Astrocyte (in vitro differentiated cells and primary cell): ENCODE results near the gene AFF2. TPM values are rescaled to one million over a fixed set of nuclear protein-coding genes. Genes with fewer than 3 reads are reported as not detected.

Source experiments
- DNase-seq: peaks from one replicate; pipeline ENCODE4 v3.0.0-alpha.2; 2010; ENCODE audit warnings: low read depth
- FAIRE-seq: peaks from 2 replicates; lab custom pipeline; 2011; peaks lifted over from hg19 to GRCh38; lab: Jason Lieb, UNC
- H2AFZ ChIP-seq: 2 replicates; pipeline ENCODE4 v1.6.0; 2012; ENCODE audit warnings: low read depth, low read length, inconsistent platforms
- H3K27ac ChIP-seq: 2 replicates; pipeline ENCODE4 v1.5.1; 2011; ENCODE audit warnings: low read depth, low read length, inconsistent platforms
- H3K27me3 ChIP-seq: 2 replicates; pipeline ENCODE4 v1.6.0; 2011; ENCODE audit warnings: low read length, inconsistent platforms; ENCODE audit not compliant: insufficient read depth
- H3K36me3 ChIP-seq: 2 replicates; pipeline ENCODE4 v1.5.1; 2011; ENCODE audit warnings: low read length, inconsistent platforms; ENCODE audit not compliant: insufficient read depth
- H3K4me1 ChIP-seq: 2 replicates; pipeline ENCODE4 v1.5.1; 2011; ENCODE audit warnings: low read length, inconsistent platforms; ENCODE audit not compliant: insufficient read depth
- H3K4me2 ChIP-seq: 2 replicates; pipeline ENCODE4 v1.6.0; 2012; ENCODE audit warnings: low read length, inconsistent platforms
- H3K4me3 ChIP-seq: 2 replicates; pipeline ENCODE4 v1.5.1; 2011; ENCODE audit warnings: low read depth, mild to moderate bottlenecking, low read length, inconsistent platforms; ENCODE audit not compliant: insufficient read depth
- H3K79me2 ChIP-seq: 2 replicates; pipeline ENCODE4 v1.6.0; 2012; ENCODE audit warnings: mild to moderate bottlenecking, low read length, inconsistent platforms; ENCODE audit not compliant: insufficient read depth
- H3K9ac ChIP-seq: 2 replicates; pipeline ENCODE4 v1.6.0; 2012; ENCODE audit warnings: mild to moderate bottlenecking, low read length, inconsistent platforms
- H3K9me3 ChIP-seq: 2 replicates; pipeline ENCODE4 v1.5.1; 2012; ENCODE audit warnings: low read depth, mild to moderate bottlenecking, low read length, inconsistent platforms; ENCODE audit not compliant: insufficient read depth
- H4K20me1 ChIP-seq: 2 replicates; pipeline ENCODE4 v1.6.0; 2012; ENCODE audit warnings: low read length, inconsistent platforms; ENCODE audit not compliant: insufficient read depth
- H3K27ac Mint-ChIP-seq: one replicate; pipeline ENCODE4 v1.8.0; 2021; ENCODE audit warnings: mild to moderate bottlenecking, mixed read lengths; ENCODE audit not compliant: unreplicated experiment
- H3K27me3 Mint-ChIP-seq: one replicate; pipeline ENCODE4 v1.8.0; 2021; ENCODE audit warnings: low read depth, mixed read lengths; ENCODE audit not compliant: unreplicated experiment
- H3K36me3 Mint-ChIP-seq: one replicate; pipeline ENCODE4 v1.8.0; 2021; ENCODE audit warnings: low read depth, mixed read lengths; ENCODE audit not compliant: unreplicated experiment
- H3K4me1 Mint-ChIP-seq: one replicate; pipeline ENCODE4 v1.8.0; 2021; ENCODE audit warnings: low read depth, mixed read lengths; ENCODE audit not compliant: unreplicated experiment
- H3K4me3 Mint-ChIP-seq: one replicate; pipeline ENCODE4 v1.8.0; 2021; ENCODE audit warnings: mild to moderate bottlenecking, moderate library complexity, mixed read lengths; ENCODE audit not compliant: unreplicated experiment
- H3K9me3 Mint-ChIP-seq: one replicate; pipeline ENCODE4 v1.8.0; 2021; ENCODE audit warnings: mild to moderate bottlenecking, mixed read lengths; ENCODE audit not compliant: unreplicated experiment
- CTCF ChIP-seq: IDR thresholded peaks from 2 replicates; pipeline ENCODE4 v1.5.1; 2011; ENCODE audit warnings: low read depth, mild to moderate bottlenecking, inconsistent platforms, low read length, moderate library complexity; ENCODE audit not compliant: insufficient read depth
- EZH2 ChIP-seq: IDR thresholded peaks from 2 replicates; pipeline ENCODE4 v1.6.1; 2012; ENCODE audit warnings: mild to moderate bottlenecking, low read length, inconsistent platforms; ENCODE audit not compliant: insufficient read depth
- total RNA-seq: library from RNA; stranded (reverse); gene quantifications from 2 replicates; pipeline ENCODE4 v1.2.1, GENCODE V29; 2021

Gene AFF2
- total RNA-seq, 1 donor from 2014 or later = 8.3 TPM

DNA sequence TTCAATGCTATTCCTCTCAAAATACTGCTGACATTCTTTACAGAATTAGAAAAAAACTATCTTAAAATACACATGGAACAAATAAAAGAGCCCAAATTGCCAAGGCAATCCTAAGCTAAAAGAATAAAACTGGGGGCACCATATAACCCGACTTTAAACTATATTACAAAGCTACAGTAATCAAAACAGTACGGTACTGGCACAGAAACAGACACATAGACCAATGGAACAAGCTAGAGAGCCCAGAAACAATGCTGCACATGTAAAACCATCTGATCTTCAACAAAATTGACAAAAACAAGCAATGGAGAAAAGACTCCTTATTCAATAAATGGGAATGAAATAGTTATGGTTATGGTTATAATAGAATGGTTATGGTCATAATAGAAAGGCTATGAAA is 522.1 kb downstream of the AFF2 start:
- peaks cover 3% of the 10 kb centered on the region for H3K9me3 Mint-ChIP-seq
- H3K36me3 Mint-ChIP-seq = no peaks in the 10 kb centered on the region
- Histone ChIP-seq H3K9ac (no peak overlapping the region), H3K36me3 (no peaks in the 10 kb centered on the region), H2AFZ (no peak overlapping the region), H3K4me1 (no peaks in the 10 kb centered on the region), H3K4me2 (no peak overlapping the region), H3K27me3 (no peaks in the 10 kb centered on the region), H4K20me1 (no peaks in the 10 kb centered on the region), H3K9me3 (no peaks in the 10 kb centered on the region), H3K4me3 (no peak overlapping the region), H3K79me2 (no peaks in the 10 kb centered on the region), H3K27ac (no peak overlapping the region)
- no peak overlapping the region for H3K4me3 Mint-ChIP-seq
- no peaks in the 10 kb centered on the region for H3K27me3 Mint-ChIP-seq
- FAIRE-seq = peak; percentile 95
- DNase-seq = no peak
- H3K4me1 Mint-ChIP-seq = peaks cover 7% of the 10 kb centered on the region
- H3K27ac Mint-ChIP-seq = no peak overlapping the region
- no peak for TF ChIP-seq EZH2
- TF ChIP-seq CTCF = no peak

DNA sequence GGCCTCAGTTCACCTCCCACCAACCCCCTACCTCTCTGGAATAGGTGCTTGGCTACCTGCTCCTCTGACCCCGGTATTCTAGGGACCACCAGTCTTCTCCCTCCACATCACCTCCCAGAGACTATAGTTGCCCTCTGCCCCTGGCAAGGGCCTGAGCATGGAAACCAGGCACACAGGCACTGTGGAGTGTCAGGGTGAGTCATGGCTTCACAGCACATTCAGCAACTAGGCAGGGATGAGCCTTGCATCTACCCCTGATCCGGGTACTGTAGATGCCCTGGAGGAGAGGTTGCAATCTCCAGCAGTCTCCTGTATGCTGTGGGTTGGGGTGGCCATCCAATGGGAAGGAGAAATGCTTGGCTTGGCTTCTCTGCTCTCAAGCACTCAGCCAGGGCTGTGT is 532.0 kb downstream of the AFF2 start:
- TF ChIP-seq CTCF (no peak), EZH2 (no peak)

GRCh38 chrX:149036086-149036485 is 535.7 kb downstream of the AFF2 start:
- Mint-ChIP-seq H3K9me3 (no peaks in the 10 kb centered on the region), H3K4me3 (no peak overlapping the region), H3K27me3 (no peaks in the 10 kb centered on the region), H3K27ac (no peak overlapping the region), H3K36me3 (no peaks in the 10 kb centered on the region), H3K4me1 (peaks cover 11% of the 10 kb centered on the region)
- no peak for TF ChIP-seq EZH2
- TF ChIP-seq CTCF = no peak
- Histone ChIP-seq H3K27me3 (no peaks in the 10 kb centered on the region), H2AFZ (no peak overlapping the region), H3K4me1 (peaks cover 4% of the 10 kb centered on the region), H4K20me1 (no peaks in the 10 kb centered on the region), H3K4me2 (no peak overlapping the region), H3K4me3 (no peak overlapping the region), H3K27ac (no peak overlapping the region), H3K9ac (no peak overlapping the region), H3K79me2 (no peaks in the 10 kb centered on the region), H3K9me3 (no peaks in the 10 kb centered on the region), H3K36me3 (no peaks in the 10 kb centered on the region)
- DNase-seq = no peak
- no peak for FAIRE-seq

More for the DNA sequence above, 532.0 kb downstream of the AFF2 start:
- no peak overlapping the region for H3K4me2 ChIP-seq
- H2AFZ ChIP-seq = no peak overlapping the region
- H3K27me3 ChIP-seq = no peaks in the 10 kb centered on the region
- no peak overlapping the region for H3K4me3 ChIP-seq
- H3K27ac Mint-ChIP-seq = no peak overlapping the region
- no peaks in the 10 kb centered on the region for H3K79me2 ChIP-seq
- H4K20me1 ChIP-seq = no peaks in the 10 kb centered on the region
- H3K4me3 Mint-ChIP-seq = no peak overlapping the region
- no peak overlapping the region for H3K9ac ChIP-seq
- no peaks in the 10 kb centered on the region for H3K27me3 Mint-ChIP-seq
- H3K9me3 ChIP-seq = no peaks in the 10 kb centered on the region
- no peaks in the 10 kb centered on the region for H3K9me3 Mint-ChIP-seq
- no peaks in the 10 kb centered on the region for H3K36me3 ChIP-seq
- no peaks in the 10 kb centered on the region for H3K36me3 Mint-ChIP-seq
- DNase-seq (no peak), FAIRE-seq (no peak)
- peaks cover 11% of the 10 kb centered on the region for H3K4me1 Mint-ChIP-seq
- H3K4me1 ChIP-seq = no peaks in the 10 kb centered on the region
- H3K27ac ChIP-seq = no peak overlapping the region
